Activated CD8-positive, alpha-beta memory T cell treated with anti-CD3 and anti-CD28 coated beads, Interleukin-2, amount 50 U/mL, for 48 hours (primary cell): ENCODE measurements around the gene MYBPH.

Experiments used
- DNase-seq: peaks from one replicate; pipeline ENCODE4 v3.0.0-alpha.2; 2020

The MYBPH gene

GRCh38 chr1:203199816-203200571 lies 24.4 kb upstream of the MYBPH start:
- DNase-seq: no peak

GRCh38 chr1:203199481-203199815 lies 23.8 kb upstream of the MYBPH start:
- DNase-seq: no peak

GRCh38 chr1:203199002-203199401 lies 23.4 kb upstream of the MYBPH start:
- no peak for DNase-seq

- DNase-seq: no peak
Observed at GRCh38 chr1:203197625-203198024, 22.0 kb upstream of the MYBPH start.

GRCh38 chr1:203196371-203196770 lies 20.7 kb upstream of the MYBPH start:
- DNase-seq: no peak

- DNase-seq: no peak
Observed at GRCh38 chr1:203190949-203191348, 15.3 kb upstream of the MYBPH start.

- no peak for DNase-seq
Observed at GRCh38 chr1:203189951-203190352, 14.3 kb upstream of the MYBPH start.

- no peak for DNase-seq
Observed at GRCh38 chr1:203188686-203189232, 13.1 kb upstream of the MYBPH start.

GRCh38 chr1:203187689-203188264 lies 12.2 kb upstream of the MYBPH start:
- DNase-seq: no peak

GRCh38 chr1:203187304-203187685 lies 11.7 kb upstream of the MYBPH start:
- DNase-seq: no peak

- DNase-seq: no peak
Observed at GRCh38 chr1:203186446-203187303, 11.0 kb upstream of the MYBPH start, which contains the start of gene CHI3L1. Gene CHI3L1 (minus strand): TSS chr1:203186704. CDS start chr1:203186623, 81 bp downstream.

- no peak for DNase-seq
Observed at GRCh38 chr1:203186091-203186445, 10.4 kb upstream of the MYBPH start.

GRCh38 chr1:203185585-203185984 lies 10.0 kb upstream of the MYBPH start:
- no peak for DNase-seq

- no peak for DNase-seq
Observed at GRCh38 chr1:203185061-203185461, 9.4 kb upstream of the MYBPH start.

- DNase-seq: no peak
Observed at GRCh38 chr1:203184467-203184866, 8.8 kb upstream of the MYBPH start.

GRCh38 chr1:203183828-203184227 lies 8.2 kb upstream of the MYBPH start:
- no peak for DNase-seq

- DNase-seq: no peak
Observed at GRCh38 chr1:203182387-203182953, 6.8 kb upstream of the MYBPH start.

GRCh38 chr1:203181586-203182386 lies 6.2 kb upstream of the MYBPH start:
- no peak for DNase-seq

- DNase-seq: no peak
Observed at GRCh38 chr1:203180611-203181330, 5.1 kb upstream of the MYBPH start.

- no peak for DNase-seq
Observed at GRCh38 chr1:203179667-203180005, 4.0 kb upstream of the MYBPH start.

GRCh38 chr1:203178821-203179666 lies 3.4 kb upstream of the MYBPH start:
- no peak for DNase-seq
